ENCODE measurements around the gene LRRC26. TPM values are rescaled to one million over a fixed set of nuclear protein-coding genes. Genes with fewer than 3 reads are reported as not detected.
A peak's percentile ranks its signal among the peaks of the same experiment; 100 is the strongest.

Gene LRRC26
- total and polyA plus RNA-seq, 2 of the 13 experiments (the other 11 are each of a cell fraction or from before 2014, with no cell fraction given): not detected

GRCh38 chr9:137129456-137130175 is 40.2 kb downstream of the LRRC26 start (continued):
- TF ChIP-seq HNF1A (IDR thresholded peaks at IDR 0.05; ENCODE audit: low read depth) (no peak), HNF1A (CRISPR knock-in tag; IDR thresholded peaks at IDR 0.05; ENCODE audit: borderline replicate concordance) (peak; percentile 50; the same call in 1 of the 2 replicates), PHF5A (CRISPR knock-in tag; IDR thresholded peaks at IDR 0.05; ENCODE audit: low read depth, unreplicated experiment) (no peak), ZNF678 (CRISPR knock-in tag; IDR thresholded peaks at IDR 0.05) (no peak; the same call in 1 of the 2 replicates), HOXD1 (CRISPR knock-in tag; IDR thresholded peaks at IDR 0.05) (0 out of 2 replicates have a peak, but pooled peaks have one; percentile 76), ZNF234 (CRISPR knock-in tag; conservative IDR thresholded peaks at IDR 0.05) (0 out of 2 replicates have a peak, but pooled peaks have one; percentile 65), ZNF446 (CRISPR knock-in tag; IDR thresholded peaks at IDR 0.05) (no peak; the same call in none of the 2 replicates), TRAFD1 (CRISPR knock-in tag; IDR thresholded peaks at IDR 0.05; ENCODE audit: borderline replicate concordance) (peak; percentile 88; the same call in 1 of the 2 replicates), KLF13 (CRISPR knock-in tag; IDR thresholded peaks at IDR 0.05) (no peak), SRY (CRISPR knock-in tag; IDR thresholded peaks at IDR 0.05) (peak; percentile 69; the same call in 1 of the 2 replicates), HDAC6 (IDR thresholded peaks at IDR 0.05; ENCODE audit: low read depth, low read length) (no peak), DNMT1 (CRISPR knock-in tag; IDR thresholded peaks at IDR 0.05) (no peak), KDM3A (CRISPR knock-in tag; IDR thresholded peaks at IDR 0.05; ENCODE audit: low read depth) (no peak), ZNF207 (IDR thresholded peaks at IDR 0.05; ENCODE audit: borderline replicate concordance) (no peak), ZNF33B (CRISPR knock-in tag; IDR thresholded peaks at IDR 0.05) (peak; percentile 46; the same call in 1 of the 2 replicates), YEATS4 (CRISPR knock-in tag; IDR thresholded peaks at IDR 0.05; ENCODE audit: borderline replicate concordance) (peak; percentile 37), ARNT2 (CRISPR knock-in tag; IDR thresholded peaks at IDR 0.05; ENCODE audit: low read depth) (peak; percentile 63; the same call in 1 of the 2 replicates)
- TF ChIP-seq, protein P1, sequence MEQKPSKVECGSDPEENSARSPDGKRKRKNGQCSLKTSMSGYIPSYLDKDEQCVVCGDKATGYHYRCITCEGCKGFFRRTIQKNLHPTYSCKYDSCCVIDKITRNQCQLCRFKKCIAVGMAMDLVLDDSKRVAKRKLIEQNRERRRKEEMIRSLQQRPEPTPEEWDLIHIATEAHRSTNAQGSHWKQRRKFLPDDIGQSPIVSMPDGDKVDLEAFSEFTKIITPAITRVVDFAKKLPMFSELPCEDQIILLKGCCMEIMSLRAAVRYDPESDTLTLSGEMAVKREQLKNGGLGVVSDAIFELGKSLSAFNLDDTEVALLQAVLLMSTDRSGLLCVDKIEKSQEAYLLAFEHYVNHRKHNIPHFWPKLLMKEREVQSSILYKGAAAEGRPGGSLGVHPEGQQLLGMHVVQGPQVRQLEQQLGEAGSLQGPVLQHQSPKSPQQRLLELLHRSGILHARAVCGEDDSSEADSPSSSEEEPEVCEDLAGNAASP (CRISPR knock-in tag; IDR thresholded peaks at IDR 0.05; ENCODE audit: borderline replicate concordance): peak; percentile 38
- TF ChIP-seq, protein P2, sequence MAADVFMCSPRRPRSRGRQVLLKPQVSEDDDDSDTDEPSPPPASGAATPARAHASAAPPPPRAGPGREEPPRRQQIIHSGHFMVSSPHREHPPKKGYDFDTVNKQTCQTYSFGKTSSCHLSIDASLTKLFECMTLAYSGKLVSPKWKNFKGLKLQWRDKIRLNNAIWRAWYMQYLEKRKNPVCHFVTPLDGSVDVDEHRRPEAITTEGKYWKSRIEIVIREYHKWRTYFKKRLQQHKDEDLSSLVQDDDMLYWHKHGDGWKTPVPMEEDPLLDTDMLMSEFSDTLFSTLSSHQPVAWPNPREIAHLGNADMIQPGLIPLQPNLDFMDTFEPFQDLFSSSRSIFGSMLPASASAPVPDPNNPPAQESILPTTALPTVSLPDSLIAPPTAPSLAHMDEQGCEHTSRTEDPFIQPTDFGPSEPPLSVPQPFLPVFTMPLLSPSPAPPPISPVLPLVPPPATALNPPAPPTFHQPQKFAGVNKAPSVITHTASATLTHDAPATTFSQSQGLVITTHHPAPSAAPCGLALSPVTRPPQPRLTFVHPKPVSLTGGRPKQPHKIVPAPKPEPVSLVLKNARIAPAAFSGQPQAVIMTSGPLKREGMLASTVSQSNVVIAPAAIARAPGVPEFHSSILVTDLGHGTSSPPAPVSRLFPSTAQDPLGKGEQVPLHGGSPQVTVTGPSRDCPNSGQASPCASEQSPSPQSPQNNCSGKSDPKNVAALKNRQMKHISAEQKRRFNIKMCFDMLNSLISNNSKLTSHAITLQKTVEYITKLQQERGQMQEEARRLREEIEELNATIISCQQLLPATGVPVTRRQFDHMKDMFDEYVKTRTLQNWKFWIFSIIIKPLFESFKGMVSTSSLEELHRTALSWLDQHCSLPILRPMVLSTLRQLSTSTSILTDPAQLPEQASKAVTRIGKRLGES (CRISPR knock-in tag; IDR thresholded peaks at IDR 0.05; ENCODE audit: borderline replicate concordance): no peak

Measured in HepG2 (cell line).